Astrocyte of the spinal cord (primary cell): Measurements from ENCODE around the gene ALDH9A1.
A peak's percentile ranks its signal among the peaks of the same experiment; 100 is the strongest.

Source experiments
- DNase-seq: peaks from one replicate; pipeline ENCODE4 v3.0.0; 2011; ENCODE audit warnings: low read depth, low spot score
- H3K4me3 ChIP-seq: 2 replicates; pipeline ENCODE4 v1.5.1; 2011; ENCODE audit warnings: low read depth, mild to moderate bottlenecking, low read length, moderate library complexity
- CTCF ChIP-seq: IDR thresholded peaks from 2 replicates; pipeline ENCODE4 v1.5.1; 2012; ENCODE audit warnings: low read depth, mild to moderate bottlenecking, low read length, inconsistent platforms
- in situ Hi-C: cut with HindIII; loops from 2 replicates; pipeline ENCODE4 v1.10.0; 2017; ENCODE audit warnings: low sequenced_read_pairs

Gene ALDH9A1

GRCh38 chr1:165631342-165632151 is 66.8 kb downstream of the ALDH9A1 start:
- peak overlapping the region; percentile 69 for H3K4me3 ChIP-seq
- in situ Hi-C loops: no loop called here
- peak; percentile 88 for DNase-seq
- peak; percentile 7 for TF ChIP-seq CTCF

- no peak for TF ChIP-seq CTCF
- peak; percentile 99 for DNase-seq
- H3K4me3 ChIP-seq: peak within 1 kb of the TSS; percentile 69
- in situ Hi-C loops: no loop called here
These were observed 67.6 kb downstream of the ALDH9A1 start, which contains the start of gene MGST3 for GRCh38 chr1:165630629-165631341. Gene MGST3, plus strand, starts transcription at chr1:165631234. Its CDS starts 18,614 bp downstream, at chr1:165649848.

- no peak for DNase-seq
- TF ChIP-seq CTCF: no peak
- in situ Hi-C loops: no loop called here
- H3K4me3 ChIP-seq: peak overlapping the region; percentile 69
These were observed 68.3 kb downstream of the ALDH9A1 start for GRCh38 chr1:165629848-165630628.

GRCh38 chr1:165629151-165629550 is 69.2 kb downstream of the ALDH9A1 start:
- no peak for DNase-seq
- in situ Hi-C loops: no loop called here

GRCh38 chr1:165628147-165628822 is 70.1 kb downstream of the ALDH9A1 start:
- TF ChIP-seq CTCF: no peak
- H3K4me3 ChIP-seq: no peak overlapping the region
- in situ Hi-C loops: no loop called here
- no peak for DNase-seq

More at GRCh38 chr1:165629151-165629550, 69.2 kb downstream of the ALDH9A1 start:
- H3K4me3 ChIP-seq: no peak overlapping the region
- TF ChIP-seq CTCF: no peak

GRCh38 chr1:165624441-165624840 is 73.9 kb downstream of the ALDH9A1 start:
- no peak for DNase-seq
- in situ Hi-C loops: no loop called here
- no peak overlapping the region for H3K4me3 ChIP-seq
- no peak for TF ChIP-seq CTCF
